Uterus (tissue), 4 donors: ENCODE data around the gene AIPL1. TPM values are rescaled to one million over a fixed set of nuclear protein-coding genes. Genes with fewer than 3 reads are reported as not detected.

ENCODE experiments used
- DNase-seq, 2 donors: peaks; one replicate each; pipeline ENCODE4 v3.0.0-alpha.2; 2019 to 2020
- H3K27ac ChIP-seq, 2 donors: fragments of 200-600 bp; sonication (generic); 1 replicate in 1 of 2; 2 replicates in 1 of 2; pipeline ENCODE4 v1.5.1; 2016 to 2018
- H3K27me3 ChIP-seq, 2 donors: fragments of 200-600 bp; sonication (generic); one replicate each; pipeline ENCODE4 v1.5.1; 2018 to 2019; ENCODE audit warnings: control low read depth in 1 of 2
- H3K36me3 ChIP-seq, 2 donors: fragments of 200-600 bp; sonication (generic); one replicate each; pipeline ENCODE4 v1.5.1; 2019; ENCODE audit warnings: control low read depth in 1 of 2
- H3K4me1 ChIP-seq, 2 donors: fragments of 200-600 bp; sonication (generic); one replicate each; pipeline ENCODE4 v1.5.1; 2018 to 2019; ENCODE audit warnings: control low read depth in 1 of 2
- H3K4me3 ChIP-seq, 2 donors: fragments of 200-600 bp; sonication (generic); 1 replicate in 1 of 2; 2 replicates in 1 of 2; pipeline ENCODE4 v1.5.1; 2018 to 2019; ENCODE audit warnings: mild to moderate bottlenecking in 1 of 2
- H3K9me3 ChIP-seq, 2 donors: fragments of 200-600 bp; sonication (generic); one replicate each; pipeline ENCODE4 v1.5.1; 2019; ENCODE audit warnings: control low read depth in 1 of 2
- CTCF ChIP-seq, 4 experiments: fragments of 200-600 bp in 2 of 4; fragments of 450-650 bp in 2 of 4; sonication (generic) in 2 of 4; IDR thresholded peaks; one replicate each; pipeline ENCODE4 v1.5.1; 2016 to 2019; ENCODE audit warnings: antibody characterized with exemption in 4 of 4, mild to moderate bottlenecking in 2 of 4, moderate library complexity in 1 of 4
- POLR2A ChIP-seq, 2 donors: fragments of 450-650 bp; IDR thresholded peaks; one replicate each; pipeline ENCODE4 v1.6.1; 2016; ENCODE audit warnings: antibody characterized with exemption in 2 of 2, mild to moderate bottlenecking in 1 of 2, moderate library complexity in 1 of 2
- intact Hi-C: fragments of 100-400 bp; cut with DNase I; formaldehyde crosslinking; loops from one replicate; pipeline ENCODE4 v1.15.1; 2023; ENCODE audit warnings: low total_unique reads
- total RNA-seq, 4 donors: library from RNA; depleted of rRNA in 3 of 4; stranded (reverse); fragments of >200 nt in 3 of 4; gene quantifications; one replicate each; pipeline versions ENCODE4 v1.1.0 to v1.2.4, GENCODE V29; 2014 to 2023
- donor health status: DM: yes; HTN: yes; CAD: no.

AIPL1 gene
- total RNA-seq, 4 donors from 2014 or later: not detected

- no peaks in the 10 kb centered on the region for H3K9me3 ChIP-seq
- no peak overlapping the region for H3K27ac ChIP-seq
- no peaks in the 10 kb centered on the region for H3K4me1 ChIP-seq
- no peak for DNase-seq
- no peak for TF ChIP-seq CTCF (IDR thresholded peaks at IDR 0.05)
- TF ChIP-seq POLR2A (IDR thresholded peaks at IDR 0.05): no peak
- H3K27me3 ChIP-seq: no peaks in the 10 kb centered on the region
- no peak overlapping the region for H3K4me3 ChIP-seq
- intact Hi-C loops: no loop called here
- no peaks in the 10 kb centered on the region for H3K36me3 ChIP-seq
Measured at GRCh38 chr17:6430769-6431168, 4.2 kb downstream of the AIPL1 start.

- intact Hi-C loops: loop anchor here (5.0 kb wide), 1 partner anchor 842 kb away; no protein-coding TSS in a partner anchor
- no peaks in the 10 kb centered on the region for H3K27me3 ChIP-seq
- H3K4me3 ChIP-seq: no peak overlapping the region
- no peaks in the 10 kb centered on the region for H3K9me3 ChIP-seq
- no peak overlapping the region for H3K27ac ChIP-seq
- H3K36me3 ChIP-seq: no peaks in the 10 kb centered on the region
- no peaks in the 10 kb centered on the region for H3K4me1 ChIP-seq
- DNase-seq: no peak
- no peak for TF ChIP-seq CTCF (IDR thresholded peaks at IDR 0.05)
- TF ChIP-seq POLR2A (IDR thresholded peaks at IDR 0.05): no peak
Measured at GRCh38 chr17:6429266-6429665, 5.7 kb downstream of the AIPL1 start.

- Histone ChIP-seq H3K27me3 (no peaks in the 10 kb centered on the region), H3K4me3 (no peak overlapping the region), H3K9me3 (no peaks in the 10 kb centered on the region), H3K36me3 (no peaks in the 10 kb centered on the region), H3K4me1 (no peaks in the 10 kb centered on the region), H3K27ac (no peak overlapping the region)
- no peak for TF ChIP-seq POLR2A (IDR thresholded peaks at IDR 0.05)
- TF ChIP-seq CTCF (IDR thresholded peaks at IDR 0.05): no peak
- intact Hi-C loops: loop anchor here (5.0 kb wide), 1 partner anchor 841 kb away; no protein-coding TSS in a partner anchor
- no peak for DNase-seq
Measured at GRCh38 chr17:6428207-6428965, 6.5 kb downstream of the AIPL1 start.

- H3K9me3 ChIP-seq: no peaks in the 10 kb centered on the region
- intact Hi-C loops: loop anchor here (5.0 kb wide), 1 partner anchor 840 kb away; no protein-coding TSS in a partner anchor
- no peak overlapping the region for H3K27ac ChIP-seq
- DNase-seq: no peak
- no peak for TF ChIP-seq POLR2A (IDR thresholded peaks at IDR 0.05)
- no peak for TF ChIP-seq CTCF (IDR thresholded peaks at IDR 0.05)
- no peaks in the 10 kb centered on the region for H3K4me1 ChIP-seq
- no peaks in the 10 kb centered on the region for H3K27me3 ChIP-seq
- H3K36me3 ChIP-seq: no peaks in the 10 kb centered on the region
- no peak overlapping the region for H3K4me3 ChIP-seq
Measured at GRCh38 chr17:6427279-6427781, 7.6 kb downstream of the AIPL1 start.

- Histone ChIP-seq H3K27ac (no peak overlapping the region), H3K4me1 (no peaks in the 10 kb centered on the region), H3K27me3 (no peaks in the 10 kb centered on the region), H3K36me3 (no peaks in the 10 kb centered on the region), H3K4me3 (no peak overlapping the region), H3K9me3 (no peaks in the 10 kb centered on the region)
- no peak for TF ChIP-seq CTCF (IDR thresholded peaks at IDR 0.05)
- no peak for TF ChIP-seq POLR2A (IDR thresholded peaks at IDR 0.05)
- no peak for DNase-seq
- intact Hi-C loops: loop anchor here (5.0 kb wide), 1 partner anchor 839 kb away; no protein-coding TSS in a partner anchor
Measured at GRCh38 chr17:6426356-6427101, 8.4 kb downstream of the AIPL1 start.
